Right atrium auricular region (tissue), 2 donors: ENCODE data around the gene RTKN. TPM values are rescaled to one million over a fixed set of nuclear protein-coding genes. Genes with fewer than 3 reads are reported as not detected.

Source experiments
- DNase-seq: peaks from one replicate; pipeline ENCODE4 v3.0.0-alpha.2; 2019; ENCODE audit warnings: low spot score
- H3K27ac ChIP-seq, 2 donors: fragments of 200-600 bp; sonication (generic); 1 replicate in 1 of 2; 2 replicates in 1 of 2; pipeline ENCODE4 v1.5.1; 2016 to 2019
- H3K27me3 ChIP-seq, 2 donors: fragments of 200-600 bp; sonication (generic); one replicate each; pipeline versions ENCODE4 v1.5.1 to v1.6.0; 2017 to 2019
- H3K36me3 ChIP-seq: fragments of 200-600 bp; sonication (generic); one replicate; pipeline ENCODE4 v1.5.1; 2016
- H3K4me1 ChIP-seq, 2 donors: fragments of 200-600 bp; sonication (generic); one replicate each; pipeline versions ENCODE4 v1.5.1 to v1.6.0; 2017 to 2019
- H3K4me3 ChIP-seq, 2 donors: fragments of 200-600 bp; sonication (generic); 1 replicate in 1 of 2; 2 replicates in 1 of 2; pipeline ENCODE4 v1.5.1; 2017 to 2019; ENCODE audit warnings: mild to moderate bottlenecking in 1 of 2, moderate library complexity in 1 of 2
- H3K9me3 ChIP-seq, 2 donors: fragments of 200-600 bp; sonication (generic); one replicate each; pipeline ENCODE4 v1.5.1; 2019
- CTCF ChIP-seq, 2 donors: fragments of 200-600 bp; sonication (generic); IDR thresholded peaks; one replicate each; pipeline ENCODE4 v1.5.1; 2019; ENCODE audit warnings: antibody characterized with exemption in 2 of 2
- total RNA-seq, 2 donors: library from RNA; depleted of rRNA; stranded (reverse); fragments of >200 nt; gene quantifications; one replicate each; pipeline ENCODE4 v1.1.0, GENCODE V29; 2016

The RTKN gene
- total RNA-seq, 2 donors from 2014 or later: 10.4 to 15.3 TPM

- TF ChIP-seq CTCF (IDR thresholded peaks at IDR 0.05): no peak
- Histone ChIP-seq H3K9me3 (no peaks in the 10 kb centered on the region), H3K27ac (peak overlapping the region in 1 of 2 donors; percentile 2), H3K36me3 (no peaks in the 10 kb centered on the region), H3K4me3 (no peak overlapping the region), H3K4me1 (peaks cover 0 to 84% of the 10 kb centered on the region in 2 donors), H3K27me3 (no peaks in the 10 kb centered on the region)
- DNase-seq: no peak
Measured at GRCh38 chr2:74384051-74384450, 57.7 kb downstream of the RTKN start.

- H3K4me1 ChIP-seq: peaks cover 0 to 81% of the 10 kb centered on the region in 2 donors
- no peaks in the 10 kb centered on the region for H3K27me3 ChIP-seq
- H3K27ac ChIP-seq: peak overlapping the region in 1 of 2 donors; percentile 23
- no peaks in the 10 kb centered on the region for H3K9me3 ChIP-seq
- no peaks in the 10 kb centered on the region for H3K36me3 ChIP-seq
- H3K4me3 ChIP-seq: no peak overlapping the region
- DNase-seq: no peak
- no peak for TF ChIP-seq CTCF (IDR thresholded peaks at IDR 0.05)
Measured at GRCh38 chr2:74383254-74383653, 58.5 kb downstream of the RTKN start.

- H3K27ac ChIP-seq: peak overlapping the region in 1 of 2 donors; percentile 26
- H3K9me3 ChIP-seq: no peaks in the 10 kb centered on the region
- H3K4me3 ChIP-seq: no peak overlapping the region
- H3K27me3 ChIP-seq: no peaks in the 10 kb centered on the region
- peaks cover 0 to 66% of the 10 kb centered on the region in 2 donors for H3K4me1 ChIP-seq
- TF ChIP-seq CTCF (IDR thresholded peaks at IDR 0.05): no peak
- DNase-seq: no peak
- peaks cover 13% of the 10 kb centered on the region for H3K36me3 ChIP-seq
Measured at GRCh38 chr2:74381751-74382150, 60.0 kb downstream of the RTKN start.

- no peaks in the 10 kb centered on the region for H3K9me3 ChIP-seq
- H3K27me3 ChIP-seq: no peaks in the 10 kb centered on the region
- peak within 1 kb of the TSS; percentile 74 to 82 for H3K27ac ChIP-seq
- peak within 1 kb of the TSS; percentile 31 to 46 for H3K4me3 ChIP-seq
- TF ChIP-seq CTCF (IDR thresholded peaks at IDR 0.05): no peak
- DNase-seq: no peak
- H3K36me3 ChIP-seq: peaks cover 16% of the 10 kb centered on the region
- peaks cover 0 to 63% of the 10 kb centered on the region in 2 donors for H3K4me1 ChIP-seq
Measured at GRCh38 chr2:74379851-74380789, 61.6 kb downstream of the RTKN start, which contains the start of gene DCTN1. DCTN1 (minus strand) TSS chr2:74380311; CDS start chr2:74380037, 274 bp downstream.

- no peak for TF ChIP-seq CTCF (IDR thresholded peaks at IDR 0.05)
- no peak overlapping the region for H3K27ac ChIP-seq
- no peak overlapping the region for H3K4me3 ChIP-seq
- no peak for DNase-seq
- peaks cover 16% of the 10 kb centered on the region for H3K36me3 ChIP-seq
- H3K4me1 ChIP-seq: peaks cover 0 to 65% of the 10 kb centered on the region in 2 donors
- H3K27me3 ChIP-seq: no peaks in the 10 kb centered on the region
- H3K9me3 ChIP-seq: no peaks in the 10 kb centered on the region
Measured at GRCh38 chr2:74378007-74378406, 63.7 kb downstream of the RTKN start.
